ENCODE data around the gene SLC43A3. TPM values are rescaled to one million over a fixed set of nuclear protein-coding genes. Genes with fewer than 3 reads are reported as not detected.

Gene SLC43A3
- total and polyA plus RNA-seq, 9 of the 15 experiments (the other 6 are each of a cell fraction or from before 2014, with no cell fraction given), result 63.7 to 281 (median 139) TPM

DNA sequence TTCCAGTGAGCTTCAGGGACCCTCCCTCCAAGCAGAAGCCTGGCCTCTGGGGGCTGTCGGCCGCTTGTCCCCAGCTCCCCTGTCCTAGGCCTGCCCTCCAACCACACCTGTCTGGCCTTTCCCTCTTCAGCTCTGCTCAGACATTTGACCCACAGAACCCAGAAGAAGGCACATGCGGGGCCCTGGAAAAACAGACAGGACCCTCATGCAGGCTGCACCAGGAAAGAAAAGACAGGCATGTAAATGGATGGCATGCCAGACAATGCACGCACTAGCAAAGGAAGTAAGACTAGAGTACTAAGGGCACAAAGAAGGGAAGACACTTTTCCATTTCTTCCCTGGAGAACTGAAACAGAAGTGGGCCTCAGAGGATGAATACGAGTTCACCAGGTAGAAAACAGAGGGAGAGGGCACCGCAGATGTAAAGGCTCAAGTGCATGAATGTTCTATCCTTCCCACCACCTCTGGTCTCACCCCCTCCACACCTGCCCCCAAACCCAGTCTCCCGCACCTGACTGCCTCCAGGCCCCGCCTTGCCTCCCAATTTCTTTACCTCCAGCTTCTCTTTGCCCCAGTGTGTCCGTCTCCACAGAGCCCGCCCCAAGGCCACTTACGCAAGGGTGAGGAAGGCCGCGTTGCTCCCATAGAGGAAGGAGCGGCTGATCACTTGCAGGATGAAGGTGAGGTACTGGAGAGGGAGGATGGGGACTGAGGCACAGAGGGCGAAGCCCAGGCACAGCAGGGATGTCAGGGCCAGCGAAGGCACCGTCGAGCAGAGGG, 17.4 kb downstream of the SLC43A3 start:
- WGBS (ENCODE audit: insufficient coverage, low coverage, missing lambda C conversion rate), result 95% methylated on average over 15 of the region's 18 CpGs
- DNase-seq (ENCODE audit: extremely low read depth in 1 of 4, low spot score in 3 of 4) (no peak), FAIRE-seq (no peak), ATAC-seq (no peak)
- no peaks in the 10 kb centered on the region for H3K9me3 ChIP-seq (replicated peaks; ENCODE audit: control insufficient read depth, insufficient read depth, low read depth, low read length)
- H3K4me1 ChIP-seq (replicated peaks in 1 of 2; ENCODE audit: control insufficient read depth in 2 of 2, insufficient read depth in 2 of 2, low read length in 2 of 2), result peaks cover 3 to 8% of the 10 kb centered on the region in 2 experiments; a peak in 4 of 5 replicates
- no peaks in the 10 kb centered on the region for H3K27me3 ChIP-seq (ENCODE audit: control insufficient read depth in 2 of 2, insufficient read depth in 2 of 2, low read length in 2 of 2)
- ChIA-PET POLR2A (interaction anchor here (0.7 to 1.6 kb wide), 2 partner anchors 9 to 29 kb away, joined by 3 to 4 read pairs; no protein-coding TSS in a partner anchor), CTCF (ENCODE audit: low intra/inter-chr PET ratio) (no interaction called here)
- H3K79me2 ChIP-seq (ENCODE audit: control insufficient read depth, insufficient read depth, low read length), result peaks cover 7% of the 10 kb centered on the region; the same call in 2 of the 3 replicates
- in situ Hi-C loops (cut with MboI) (no loop called here), intact Hi-C loops (cut with micrococcal nuclease) (no loop called here)
- peaks cover 2% of the 10 kb centered on the region for H4K20me1 ChIP-seq (replicated peaks; ENCODE audit: control insufficient read depth, insufficient read depth, low read length)
- H3K4me3 ChIP-seq, result no peak overlapping the region
- BruUV-seq (replicated peaks), result no TSS peak
- H3K4me2 ChIP-seq (ENCODE audit: insufficient read depth, low read length), result no peak overlapping the region
- no peak overlapping the region for H2AFZ ChIP-seq (ENCODE audit: low read depth, low read length)
- H3K36me3 ChIP-seq (ENCODE audit: control insufficient read depth, insufficient read depth, low read length), result peaks cover 88% of the 10 kb centered on the region
- H3K9me1 ChIP-seq (ENCODE audit: control insufficient read depth, insufficient read depth, low read length), result no peaks in the 10 kb centered on the region
- no peak overlapping the region for H3K27ac ChIP-seq (ENCODE audit: extremely low read depth, low read depth, low read length)
- no peak overlapping the region for H3K9ac ChIP-seq (ENCODE audit: insufficient read depth in 1 of 2, low read depth in 2 of 2, low read length in 2 of 2)
- 0 out of 2 replicates have a peak, but pooled peaks have one; percentile 8 for TF ChIP-seq SUPT5H (IDR thresholded peaks at IDR 0.05)
- TF ChIP-seq RBFOX2 (IDR thresholded peaks at IDR 0.05; ENCODE audit: low read depth, low read length), result peak; percentile 60
- TF ChIP-seq KAT8 (IDR thresholded peaks at IDR 0.05; ENCODE audit: low read depth), result no peak
- peak; percentile 61 for TF ChIP-seq POLR2G (IDR thresholded peaks at IDR 0.05; ENCODE audit: low read depth, low read length)
- TF ChIP-seq, protein P1, sequence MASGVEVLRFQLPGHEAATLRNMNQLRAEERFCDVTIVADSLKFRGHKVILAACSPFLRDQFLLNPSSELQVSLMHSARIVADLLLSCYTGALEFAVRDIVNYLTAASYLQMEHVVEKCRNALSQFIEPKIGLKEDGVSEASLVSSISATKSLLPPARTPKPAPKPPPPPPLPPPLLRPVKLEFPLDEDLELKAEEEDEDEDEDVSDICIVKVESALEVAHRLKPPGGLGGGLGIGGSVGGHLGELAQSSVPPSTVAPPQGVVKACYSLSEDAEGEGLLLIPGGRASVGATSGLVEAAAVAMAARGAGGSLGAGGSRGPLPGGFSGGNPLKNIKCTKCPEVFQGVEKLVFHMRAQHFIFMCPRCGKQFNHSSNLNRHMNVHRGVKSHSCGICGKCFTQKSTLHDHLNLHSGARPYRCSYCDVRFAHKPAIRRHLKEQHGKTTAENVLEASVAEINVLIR (CRISPR knock-in tag; IDR thresholded peaks at IDR 0.05), result no peak
- TF ChIP-seq PBX2 (CRISPR knock-in tag; IDR thresholded peaks at IDR 0.05; ENCODE audit: low read depth), result no peak
- no peak for TF ChIP-seq PBX2 (tag; conservative IDR thresholded peaks at IDR 0.05; ENCODE audit: low read depth)
- TF ChIP-seq, protein P2, sequence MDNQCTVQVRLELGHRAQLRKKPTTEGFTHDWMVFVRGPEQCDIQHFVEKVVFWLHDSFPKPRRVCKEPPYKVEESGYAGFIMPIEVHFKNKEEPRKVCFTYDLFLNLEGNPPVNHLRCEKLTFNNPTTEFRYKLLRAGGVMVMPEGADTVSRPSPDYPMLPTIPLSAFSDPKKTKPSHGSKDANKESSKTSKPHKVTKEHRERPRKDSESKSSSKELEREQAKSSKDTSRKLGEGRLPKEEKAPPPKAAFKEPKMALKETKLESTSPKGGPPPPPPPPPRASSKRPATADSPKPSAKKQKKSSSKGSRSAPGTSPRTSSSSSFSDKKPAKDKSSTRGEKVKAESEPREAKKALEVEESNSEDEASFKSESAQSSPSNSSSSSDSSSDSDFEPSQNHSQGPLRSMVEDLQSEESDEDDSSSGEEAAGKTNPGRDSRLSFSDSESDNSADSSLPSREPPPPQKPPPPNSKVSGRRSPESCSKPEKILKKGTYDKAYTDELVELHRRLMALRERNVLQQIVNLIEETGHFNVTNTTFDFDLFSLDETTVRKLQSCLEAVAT (IDR thresholded peaks at IDR 0.05), result no peak
- TF ChIP-seq KDM1A (IDR thresholded peaks at IDR 0.05), result no peak
- TF ChIP-seq ELF2 (CRISPR knock-in tag; IDR thresholded peaks at IDR 0.05), result no peak
- no peak for TF ChIP-seq ZNF785 (CRISPR knock-in tag; IDR thresholded peaks at IDR 0.05)

Measured in K562 (cell line).